ENCODE results near the gene PCDHGC3.
A peak's percentile ranks its signal among the peaks of the same experiment; 100 is the strongest.

Gene PCDHGC3

GRCh38 chr5:141524604-141525597 lies 49.1 kb downstream of the PCDHGC3 start:
- peak; percentile 94 for DNase-seq

- DNase-seq = no peak
These were observed 49.9 kb downstream of the PCDHGC3 start for GRCh38 chr5:141525653-141526052.

DNA sequence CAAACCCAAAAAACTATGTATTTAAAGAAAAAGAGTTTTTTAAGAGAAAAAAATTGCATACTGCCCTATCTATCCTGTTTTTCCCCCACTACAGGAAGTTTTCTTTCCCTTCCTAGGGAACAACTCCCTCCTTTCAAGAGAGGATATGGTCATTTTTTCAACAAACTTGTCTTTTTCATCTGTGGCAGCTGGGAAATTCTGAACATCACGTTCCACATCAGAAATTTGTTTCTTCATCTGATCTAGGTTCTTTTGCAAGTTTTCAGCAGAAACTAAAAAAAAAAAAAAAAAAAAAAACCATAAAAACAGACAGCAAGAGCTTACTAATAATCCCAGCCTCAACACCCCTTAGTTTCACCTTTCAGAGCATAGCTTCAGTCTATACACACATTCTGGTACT lies 51.7 kb downstream of the PCDHGC3 start:
- DNase-seq = no peak
